Measurements from ENCODE around the gene WWOX. TPM values are rescaled to one million over a fixed set of nuclear protein-coding genes. Genes with fewer than 3 reads are reported as not detected.

Gene WWOX
- total RNA-seq, 2 experiments from 2014 or later = 19.9 to 29.4 TPM

GRCh38 chr16:78399384-78399783, 299.9 kb downstream of the WWOX start:
- intact Hi-C loops (cut with DNase I, micrococcal nuclease) = no loop called here
- ATAC-seq = no peak
- peaks cover 2% of the 10 kb centered on the region for H3K36me3 Mint-ChIP-seq (ENCODE audit: low read depth)
- no peak overlapping the region for H3K4me3 Mint-ChIP-seq
- H3K27me3 Mint-ChIP-seq = no peaks in the 10 kb centered on the region
- H3K4me1 Mint-ChIP-seq = no peaks in the 10 kb centered on the region
- CTCF ChIA-PET = interaction anchor here (1.4 kb wide), 1 partner anchor 10 kb away, joined by 6 read pairs; no protein-coding TSS in a partner anchor
- no peak overlapping the region for H3K27ac Mint-ChIP-seq
- POLR2A ChIA-PET = no interaction called here
- H3K9me3 Mint-ChIP-seq (ENCODE audit: low read depth) = no peaks in the 10 kb centered on the region
- no peak for DNase-seq

GRCh38 chr16:78402833-78403232, 303.4 kb downstream of the WWOX start:
- Mint-ChIP-seq H3K27ac (no peak overlapping the region), H3K4me3 (no peak overlapping the region), H3K27me3 (no peaks in the 10 kb centered on the region), H3K4me1 (no peaks in the 10 kb centered on the region), H3K9me3 (ENCODE audit: low read depth) (peaks cover 7% of the 10 kb centered on the region), H3K36me3 (ENCODE audit: low read depth) (peaks cover 7% of the 10 kb centered on the region)
- no peak for DNase-seq
- ChIA-PET POLR2A (no interaction called here), CTCF (no interaction called here)
- intact Hi-C loops (cut with DNase I, micrococcal nuclease) = no loop called here
- no peak for ATAC-seq

GRCh38 chr16:78405040-78405439, 305.6 kb downstream of the WWOX start:
- intact Hi-C loops (cut with DNase I, micrococcal nuclease) = no loop called here
- H3K9me3 Mint-ChIP-seq (ENCODE audit: low read depth) = peaks cover 14% of the 10 kb centered on the region
- no peak overlapping the region for H3K27ac Mint-ChIP-seq
- ChIA-PET CTCF (no interaction called here), POLR2A (no interaction called here)
- no peaks in the 10 kb centered on the region for H3K27me3 Mint-ChIP-seq
- no peak overlapping the region for H3K4me3 Mint-ChIP-seq
- no peaks in the 10 kb centered on the region for H3K4me1 Mint-ChIP-seq
- ATAC-seq = no peak
- peaks cover 15% of the 10 kb centered on the region for H3K36me3 Mint-ChIP-seq (ENCODE audit: low read depth)
- DNase-seq = no peak

- Mint-ChIP-seq H3K9me3 (ENCODE audit: low read depth) (peaks cover 15% of the 10 kb centered on the region), H3K27me3 (no peaks in the 10 kb centered on the region), H3K27ac (no peak overlapping the region), H3K4me3 (no peak overlapping the region), H3K4me1 (no peaks in the 10 kb centered on the region), H3K36me3 (ENCODE audit: low read depth) (peaks cover 15% of the 10 kb centered on the region)
- CTCF ChIA-PET = no interaction called here
- ATAC-seq (no peak), DNase-seq (no peak)
- intact Hi-C loops (cut with DNase I, micrococcal nuclease) = no loop called here
- POLR2A ChIA-PET = no interaction called here
Observed at GRCh38 chr16:78405833-78406232, 306.4 kb downstream of the WWOX start.

- CTCF ChIA-PET = no interaction called here
- POLR2A ChIA-PET = no interaction called here
- ATAC-seq (no peak), DNase-seq (no peak)
- Mint-ChIP-seq H3K36me3 (ENCODE audit: low read depth) (peaks cover 18% of the 10 kb centered on the region), H3K27ac (no peak overlapping the region), H3K4me3 (no peak overlapping the region), H3K4me1 (no peaks in the 10 kb centered on the region), H3K9me3 (ENCODE audit: low read depth) (peaks cover 19% of the 10 kb centered on the region), H3K27me3 (no peaks in the 10 kb centered on the region)
- intact Hi-C loops (cut with DNase I, micrococcal nuclease) = no loop called here
Observed at GRCh38 chr16:78407191-78407590, 307.7 kb downstream of the WWOX start.

- no peak overlapping the region for H3K27ac Mint-ChIP-seq
- H3K36me3 Mint-ChIP-seq (ENCODE audit: low read depth) = peaks cover 10% of the 10 kb centered on the region
- no peaks in the 10 kb centered on the region for H3K27me3 Mint-ChIP-seq
- intact Hi-C loops (cut with DNase I, micrococcal nuclease) = no loop called here
- DNase-seq (no peak), ATAC-seq (no peak)
- H3K4me3 Mint-ChIP-seq = no peak overlapping the region
- ChIA-PET POLR2A (no interaction called here), CTCF (no interaction called here)
- peaks cover 22% of the 10 kb centered on the region for H3K9me3 Mint-ChIP-seq (ENCODE audit: low read depth)
- no peaks in the 10 kb centered on the region for H3K4me1 Mint-ChIP-seq
Observed at GRCh38 chr16:78413651-78414050, 314.2 kb downstream of the WWOX start.

- H3K27ac Mint-ChIP-seq = no peak overlapping the region
- H3K9me3 Mint-ChIP-seq (ENCODE audit: low read depth) = peaks cover 22% of the 10 kb centered on the region
- intact Hi-C loops (cut with DNase I, micrococcal nuclease) = no loop called here
- H3K4me1 Mint-ChIP-seq = no peaks in the 10 kb centered on the region
- ATAC-seq (no peak), DNase-seq (no peak)
- ChIA-PET CTCF (no interaction called here), POLR2A (no interaction called here)
- no peaks in the 10 kb centered on the region for H3K27me3 Mint-ChIP-seq
- no peak overlapping the region for H3K4me3 Mint-ChIP-seq
- H3K36me3 Mint-ChIP-seq (ENCODE audit: low read depth) = peaks cover 9% of the 10 kb centered on the region
Observed at GRCh38 chr16:78415013-78415412, 315.6 kb downstream of the WWOX start.

GRCh38 chr16:78415669-78416068, 316.2 kb downstream of the WWOX start:
- H3K36me3 Mint-ChIP-seq (ENCODE audit: low read depth) = peaks cover 9% of the 10 kb centered on the region
- H3K9me3 Mint-ChIP-seq (ENCODE audit: low read depth) = peaks cover 22% of the 10 kb centered on the region
- no peak for DNase-seq
- CTCF ChIA-PET = no interaction called here
- POLR2A ChIA-PET = no interaction called here
- intact Hi-C loops (cut with DNase I, micrococcal nuclease) = no loop called here
- H3K27me3 Mint-ChIP-seq = no peaks in the 10 kb centered on the region
- ATAC-seq = no peak
- no peaks in the 10 kb centered on the region for H3K4me1 Mint-ChIP-seq
- H3K4me3 Mint-ChIP-seq = no peak overlapping the region
- H3K27ac Mint-ChIP-seq = no peak overlapping the region

- POLR2A ChIA-PET = no interaction called here
- intact Hi-C loops (cut with DNase I, micrococcal nuclease) = no loop called here
Observed at GRCh38 chr16:78416400-78416799, 316.9 kb downstream of the WWOX start.

GRCh38 chr16:78421181-78421708, 321.8 kb downstream of the WWOX start:
- no peak for DNase-seq
- Mint-ChIP-seq H3K4me1 (no peaks in the 10 kb centered on the region), H3K9me3 (ENCODE audit: low read depth) (no peaks in the 10 kb centered on the region), H3K36me3 (ENCODE audit: low read depth) (peaks cover 6% of the 10 kb centered on the region), H3K4me3 (no peak overlapping the region), H3K27me3 (no peaks in the 10 kb centered on the region), H3K27ac (no peak overlapping the region)
- intact Hi-C loops (cut with DNase I, micrococcal nuclease) = no loop called here
- ChIA-PET CTCF (no interaction called here), POLR2A (no interaction called here)
- ATAC-seq = no peak

More at GRCh38 chr16:78416400-78416799, 316.9 kb downstream of the WWOX start:
- Mint-ChIP-seq H3K4me1 (no peaks in the 10 kb centered on the region), H3K4me3 (no peak overlapping the region), H3K27me3 (no peaks in the 10 kb centered on the region), H3K9me3 (ENCODE audit: low read depth) (peaks cover 20% of the 10 kb centered on the region), H3K27ac (no peak overlapping the region), H3K36me3 (ENCODE audit: low read depth) (peaks cover 9% of the 10 kb centered on the region)
- ATAC-seq (no peak), DNase-seq (no peak)
- CTCF ChIA-PET = interaction anchor here (0.6 kb wide), 1 partner anchor 984 kb away, joined by 5 read pairs; no protein-coding TSS in a partner anchor

GRCh38 chr16:78425281-78425680, 325.8 kb downstream of the WWOX start:
- H3K27me3 Mint-ChIP-seq = no peaks in the 10 kb centered on the region
- no peaks in the 10 kb centered on the region for H3K4me1 Mint-ChIP-seq
- ChIA-PET CTCF (no interaction called here), POLR2A (no interaction called here)
- DNase-seq (no peak), ATAC-seq (no peak)
- H3K36me3 Mint-ChIP-seq (ENCODE audit: low read depth) = peaks cover 16% of the 10 kb centered on the region
- intact Hi-C loops (cut with DNase I, micrococcal nuclease) = no loop called here
- H3K27ac Mint-ChIP-seq = no peak overlapping the region
- H3K4me3 Mint-ChIP-seq = no peak overlapping the region
- H3K9me3 Mint-ChIP-seq (ENCODE audit: low read depth) = no peaks in the 10 kb centered on the region

GRCh38 chr16:78425891-78426510, 326.5 kb downstream of the WWOX start:
- POLR2A ChIA-PET = no interaction called here
- H3K36me3 Mint-ChIP-seq (ENCODE audit: low read depth) = peaks cover 16% of the 10 kb centered on the region
- DNase-seq = no peak
- H3K9me3 Mint-ChIP-seq (ENCODE audit: low read depth) = no peaks in the 10 kb centered on the region
- no peaks in the 10 kb centered on the region for H3K27me3 Mint-ChIP-seq
- no peaks in the 10 kb centered on the region for H3K4me1 Mint-ChIP-seq
- no peak overlapping the region for H3K27ac Mint-ChIP-seq
- intact Hi-C loops (cut with DNase I, micrococcal nuclease) = no loop called here
- no peak overlapping the region for H3K4me3 Mint-ChIP-seq
- no peak for ATAC-seq
- CTCF ChIA-PET = interaction anchor here (0.7 kb wide), 1 partner anchor 196 kb away, joined by 3 read pairs; no protein-coding TSS in a partner anchor
